ENCODE measurements around the gene ATP9A.

Gene ATP9A

DNA sequence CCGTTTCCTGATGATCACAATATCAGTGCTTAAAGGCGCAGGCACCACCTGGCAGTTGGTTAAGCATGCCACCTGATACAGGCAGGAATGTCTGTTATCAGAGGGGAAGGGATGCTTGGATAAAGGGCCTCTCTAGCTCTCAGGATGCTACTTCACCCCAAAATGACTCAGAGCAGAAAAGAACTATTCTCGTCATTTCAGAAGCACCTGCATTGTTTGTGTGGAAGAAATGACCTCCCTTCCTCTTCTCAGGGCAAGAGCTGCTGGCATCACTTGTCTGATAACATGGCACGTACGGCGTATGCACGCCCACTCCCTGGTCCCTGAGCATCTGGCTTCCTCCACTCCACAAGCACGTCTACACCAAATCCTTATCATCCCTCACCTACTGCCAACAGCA is 47.3 kb downstream of the ATP9A start:
- DNase-seq, result no peak

- DNase-seq, result no peak
These were observed 47.8 kb downstream of the ATP9A start for GRCh38 chr20:51720384-51720783.

DNA sequence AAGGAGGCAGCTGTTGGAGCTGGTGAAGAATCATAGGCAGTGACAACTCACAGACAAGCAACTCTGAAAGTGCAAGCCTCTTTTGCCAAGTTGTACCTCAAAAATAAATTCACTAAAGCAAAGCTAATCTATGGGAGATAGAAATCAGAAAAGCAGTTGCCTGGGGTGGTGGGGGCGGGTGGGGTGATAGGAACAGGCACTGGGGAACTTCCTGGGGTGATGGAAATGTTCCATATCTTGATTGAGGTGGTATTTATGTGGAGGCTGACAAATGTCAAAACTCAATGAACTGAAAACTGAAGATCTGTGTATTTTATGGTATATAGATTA is 52.4 kb downstream of the ATP9A start:
- no peak for DNase-seq

DNA sequence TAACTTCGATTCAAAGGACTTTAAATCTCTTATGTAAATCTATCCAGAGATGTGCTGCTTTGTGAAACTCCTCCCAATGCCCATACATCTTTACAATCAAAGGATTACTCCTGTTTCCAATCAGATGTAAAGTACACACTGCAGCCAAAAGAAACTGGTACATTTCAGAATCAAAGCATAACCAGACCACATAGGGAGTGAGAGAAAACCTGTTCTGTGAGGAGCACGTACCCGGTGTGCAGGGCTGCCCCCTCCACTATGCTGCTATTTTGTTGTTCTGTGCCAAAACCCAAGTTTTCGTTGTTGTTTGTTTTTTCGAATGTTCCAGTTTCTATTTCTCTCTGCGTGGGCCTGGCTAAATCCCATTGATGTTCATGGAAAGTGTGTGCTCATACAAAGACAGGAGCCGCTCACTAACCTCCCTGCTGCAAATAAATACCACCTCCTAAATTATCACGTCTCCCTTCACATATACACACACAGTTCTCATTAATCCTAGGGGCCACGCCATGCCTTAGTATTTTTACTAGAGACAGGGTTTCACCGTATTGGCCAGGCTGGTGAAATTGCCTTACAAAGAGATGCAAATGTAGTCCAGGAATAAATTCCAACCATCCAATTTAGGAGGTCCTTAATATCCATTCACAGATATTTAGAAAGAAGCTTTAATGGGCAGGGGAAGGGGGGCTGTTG is 52.9 kb downstream of the ATP9A start:
- no peak for DNase-seq

GRCh38 chr20:51713213-51713598 is 55.0 kb downstream of the ATP9A start:
- no peak for DNase-seq

DNA sequence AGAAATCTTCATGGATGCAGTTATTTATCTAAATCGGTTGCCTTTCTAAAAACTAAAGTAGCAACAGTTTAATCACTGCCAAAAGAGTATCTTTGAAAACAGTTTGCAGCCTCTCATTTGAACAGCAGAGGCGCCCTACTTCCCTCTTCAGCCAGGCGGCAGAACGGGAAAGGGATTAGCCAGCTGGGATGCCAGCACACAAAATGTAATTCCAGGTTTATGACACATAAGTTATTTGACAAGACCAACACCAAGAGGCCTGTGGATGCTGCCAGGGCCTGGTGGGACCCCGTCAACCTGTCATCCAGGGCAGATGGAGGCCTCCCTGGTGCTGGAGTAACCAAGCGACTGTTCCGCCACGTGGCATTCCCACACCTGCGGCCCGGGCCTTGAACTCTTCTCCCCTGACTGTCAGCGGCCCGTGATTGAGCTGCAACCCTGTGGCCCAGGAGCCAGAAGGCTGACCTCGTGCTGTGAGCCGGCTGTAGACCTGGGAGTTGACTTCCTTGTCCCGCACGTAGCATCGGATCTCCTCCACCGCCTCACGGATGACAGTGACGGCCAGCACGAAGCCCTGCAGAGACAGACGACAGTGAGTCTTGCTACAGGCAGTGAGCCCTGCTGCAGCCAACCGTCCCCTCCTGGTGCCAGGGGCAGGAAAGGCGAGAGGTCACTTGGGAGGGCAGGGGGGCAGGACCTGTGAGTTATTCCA is 55.5 kb downstream of the ATP9A start:
- DNase-seq, result no peak

GRCh38 chr20:51711426-51711825 is 56.8 kb downstream of the ATP9A start:
- no peak for DNase-seq

GRCh38 chr20:51710361-51710894 is 57.8 kb downstream of the ATP9A start:
- no peak for DNase-seq

GRCh38 chr20:51705400-51705799 is 62.8 kb downstream of the ATP9A start:
- DNase-seq, result no peak

GRCh38 chr20:51703400-51704287 is 64.5 kb downstream of the ATP9A start:
- DNase-seq, result no peak

DNA sequence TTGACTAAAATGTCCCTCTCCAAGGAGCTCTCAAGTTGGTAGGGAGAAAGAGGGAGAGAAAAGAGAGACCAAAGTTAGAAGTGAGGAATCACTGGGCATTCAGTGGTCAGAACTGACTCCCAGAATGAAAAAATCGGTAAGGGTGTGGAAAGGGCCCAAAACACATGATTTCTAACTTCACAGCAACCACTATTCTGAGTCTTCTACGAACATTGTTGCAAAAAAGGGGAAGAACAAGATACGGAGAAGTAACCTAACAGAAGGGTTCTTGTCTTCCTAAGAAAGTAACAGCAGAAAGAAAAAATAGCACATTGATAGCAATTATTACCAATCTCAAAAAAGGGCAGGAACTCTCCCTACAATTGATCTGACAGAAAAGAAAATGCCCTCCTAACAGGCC is 65.6 kb downstream of the ATP9A start:
- peak; percentile 11 for DNase-seq

- peak; percentile 31 for DNase-seq
These were observed 67.3 kb downstream of the ATP9A start for GRCh38 chr20:51700809-51701285.

DNA sequence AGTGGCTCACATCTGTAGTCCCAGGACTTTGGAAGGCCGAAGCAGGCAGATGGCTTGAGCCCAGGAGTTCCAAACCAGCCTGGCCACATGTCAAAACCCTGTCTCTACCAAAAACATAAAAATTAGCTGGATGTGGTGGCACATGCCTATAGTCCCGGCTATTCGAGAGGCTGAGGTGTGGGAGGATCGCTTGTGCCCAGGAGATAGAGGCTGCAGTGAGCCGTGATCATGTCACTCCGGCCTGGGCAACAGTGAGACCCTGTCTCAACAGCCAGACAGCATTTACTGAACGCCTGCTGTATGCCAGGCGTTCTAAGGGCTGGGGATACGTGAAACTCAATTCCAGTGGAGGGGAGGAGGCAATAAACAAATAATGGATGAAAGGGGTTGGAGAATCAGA is 69.9 kb downstream of the ATP9A start:
- no peak for DNase-seq

DNA sequence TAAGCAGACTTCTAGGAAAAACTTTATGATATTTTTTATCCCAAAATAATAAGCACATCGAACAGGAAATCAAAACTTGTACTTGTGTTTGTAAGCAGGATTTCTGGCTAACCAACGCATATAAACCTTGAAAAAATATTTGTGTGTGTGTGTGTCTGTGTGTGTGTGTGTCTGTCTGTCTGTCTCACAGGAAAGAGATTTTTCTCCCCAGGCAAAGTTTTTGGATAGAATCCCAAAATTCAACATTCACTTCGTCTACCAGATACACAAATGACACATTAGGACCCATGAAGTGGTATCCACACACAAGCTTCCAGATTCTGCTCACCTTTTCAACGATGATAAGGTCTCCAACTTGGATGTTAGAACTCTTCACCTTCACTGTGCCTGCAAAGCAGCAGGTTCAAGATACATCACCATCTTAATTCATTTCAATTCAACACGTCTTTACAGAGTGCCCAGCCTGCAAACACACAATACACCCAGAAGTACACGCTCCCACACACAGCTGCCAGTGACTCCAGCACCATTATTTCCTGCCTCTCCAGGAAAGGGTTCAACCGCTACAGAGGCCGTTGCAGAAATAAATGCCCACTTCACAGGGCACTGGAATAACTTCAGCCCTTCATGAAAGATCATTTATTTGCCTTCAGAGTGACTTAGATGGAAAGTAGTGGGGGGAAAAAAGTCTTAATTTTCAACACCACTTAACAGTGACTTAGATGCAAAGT is 70.9 kb downstream of the ATP9A start:
- DNase-seq, result no peak

DNA sequence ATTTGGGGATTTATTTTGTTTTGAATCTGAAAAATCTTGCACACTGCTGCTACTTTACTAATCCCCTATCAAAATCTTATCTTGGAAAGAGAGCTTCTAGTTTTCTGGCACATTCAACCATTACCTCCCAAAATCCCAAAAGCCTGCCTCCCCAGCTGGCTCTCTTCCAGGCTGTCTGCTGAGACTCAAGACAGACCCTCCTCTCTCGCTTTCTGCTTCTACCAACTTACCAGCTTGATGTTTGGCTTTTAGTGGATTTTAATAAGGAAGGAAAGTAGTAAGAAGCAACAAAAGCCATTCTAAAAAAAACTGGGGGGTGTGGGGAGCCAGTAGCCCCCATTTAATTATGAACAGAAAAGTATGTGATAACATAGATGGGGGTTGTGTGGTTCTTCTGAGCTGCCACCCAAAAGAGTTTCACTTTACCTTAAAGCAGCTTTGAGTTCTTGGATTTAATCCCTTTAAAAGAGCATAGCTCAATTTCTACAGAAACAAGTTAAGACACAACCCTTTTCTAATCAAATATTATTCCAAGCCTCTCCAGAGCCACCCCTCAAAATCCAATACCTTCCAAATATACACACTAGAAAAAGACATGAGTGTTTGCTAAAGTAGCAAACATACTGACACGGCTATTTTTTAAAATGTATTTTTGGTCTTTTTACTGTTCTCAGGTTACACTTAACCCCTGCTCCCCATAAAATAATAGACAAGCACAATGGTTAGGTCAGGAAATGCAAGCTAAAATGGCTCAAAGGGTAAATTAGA is 71.7 kb downstream of the ATP9A start:
- DNase-seq, result no peak

DNA sequence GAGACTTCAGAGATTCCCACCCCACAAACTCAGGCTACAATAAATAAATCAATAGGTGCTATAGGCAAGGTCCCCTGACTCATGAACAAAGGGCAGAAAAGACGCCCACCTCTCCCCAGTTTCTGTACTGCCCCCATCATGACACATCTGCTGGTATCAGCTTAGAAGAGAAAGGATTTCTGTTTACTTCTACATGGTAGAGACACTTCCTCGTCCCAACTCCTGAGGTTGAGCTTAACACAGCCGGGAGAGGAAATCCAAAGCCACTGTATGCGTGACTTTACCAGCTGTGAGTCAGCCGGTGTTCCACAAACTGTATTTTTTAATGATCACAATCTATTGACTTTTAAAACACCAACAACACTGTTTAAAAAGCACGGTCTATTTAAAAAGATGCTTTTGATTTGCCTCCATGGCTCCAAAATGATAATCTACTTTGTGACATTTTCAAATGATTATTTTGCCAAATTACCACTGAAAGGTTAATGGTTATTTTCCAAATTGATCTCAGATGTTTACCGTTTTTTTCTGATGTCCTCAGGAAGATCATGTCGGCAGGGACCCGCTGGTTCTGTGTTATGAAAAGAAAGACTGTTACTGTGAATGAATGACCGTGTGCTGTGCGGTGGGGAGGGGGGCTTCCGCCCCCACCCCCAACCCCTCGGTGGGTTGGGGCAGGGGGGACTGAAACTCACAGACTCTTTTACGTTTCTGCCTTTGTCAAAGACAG is 72.5 kb downstream of the ATP9A start:
- DNase-seq, result peak; percentile 41

DNA sequence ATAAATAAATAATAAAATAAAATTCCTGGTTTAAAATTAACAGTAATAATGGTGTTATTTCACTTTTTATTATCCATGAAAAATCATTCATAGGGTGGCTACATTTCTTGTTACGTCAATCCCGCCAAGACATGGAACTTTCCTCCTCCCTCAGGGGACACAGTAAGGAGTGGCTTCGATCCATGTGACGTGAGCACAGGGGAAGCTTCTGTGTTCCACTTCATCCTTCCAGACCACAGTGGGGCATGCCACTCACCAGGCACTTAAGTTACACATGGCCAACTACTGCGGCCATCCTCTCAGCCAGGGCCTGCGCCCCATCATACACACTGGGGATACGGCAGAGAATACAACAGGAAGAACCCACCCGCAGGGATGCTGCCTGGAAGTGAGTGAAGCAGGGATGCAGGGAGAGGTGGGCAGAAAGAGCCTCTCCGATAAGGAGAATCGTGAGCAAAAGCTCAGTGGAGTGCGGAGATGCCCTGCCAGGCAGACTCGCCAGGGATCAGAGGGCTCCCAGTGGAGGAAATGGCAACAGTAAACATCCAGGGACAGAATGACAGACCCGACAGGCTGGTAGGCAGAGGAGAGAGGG is 75.3 kb downstream of the ATP9A start:
- no peak for DNase-seq

DNA sequence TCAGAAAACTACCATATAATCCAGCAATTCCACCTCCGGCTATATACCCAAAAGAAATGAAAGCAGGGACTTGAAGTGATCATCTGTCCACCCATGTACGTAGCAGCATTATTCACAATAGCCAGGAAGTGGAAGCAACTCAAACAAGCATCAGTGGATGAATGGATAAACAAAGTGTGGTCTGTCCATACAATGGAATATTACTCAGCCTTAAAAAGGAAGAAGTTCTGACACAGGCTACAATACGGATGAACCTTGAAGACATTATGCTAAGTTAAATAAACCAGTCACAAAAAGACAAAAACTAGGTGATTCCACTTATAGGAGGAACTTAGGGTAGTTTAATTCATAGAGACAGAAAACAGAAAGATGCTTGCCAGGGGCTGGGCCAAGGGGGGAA is 76.5 kb downstream of the ATP9A start:
- no peak for DNase-seq

GRCh38 chr20:51688600-51689244 is 79.5 kb downstream of the ATP9A start:
- DNase-seq, result no peak

DNA sequence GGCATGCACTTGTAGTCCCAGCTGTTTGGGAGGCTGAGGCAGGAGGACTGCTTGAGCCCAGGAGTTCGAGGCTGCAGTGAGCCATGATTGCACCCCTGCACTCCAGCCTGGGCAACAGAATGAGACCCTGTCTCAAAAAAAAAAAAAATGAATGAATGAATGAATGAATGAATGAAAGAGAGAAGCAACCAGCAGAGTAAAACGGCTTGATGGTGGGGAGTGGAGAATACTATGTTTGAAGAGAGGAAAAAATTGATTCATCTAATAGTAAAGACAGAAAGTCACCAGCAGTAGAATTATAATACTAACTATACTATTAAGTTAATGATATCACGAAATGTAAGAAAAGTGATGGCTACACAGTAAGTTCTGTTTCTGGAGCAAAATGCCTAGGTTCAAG is 80.6 kb downstream of the ATP9A start:
- no peak for DNase-seq

Measured in inflammatory macrophage treated with lipopolysaccharide for 4 hours (primary cell).